ENCODE results near the gene FIZ1.

Gene FIZ1

GRCh38 chr19:55559684-55560083, 39.6 kb downstream of the FIZ1 start:
- no peak overlapping the region for H2AFZ ChIP-seq (ENCODE audit: low read length)
- no peaks in the 10 kb centered on the region for H3K36me3 ChIP-seq (ENCODE audit: insufficient read depth, low read length)
- H3K27me3 ChIP-seq (ENCODE audit: insufficient read depth, low read length, poor library complexity, severe bottlenecking), result no peaks in the 10 kb centered on the region

GRCh38 chr19:55554741-55555152, 44.6 kb downstream of the FIZ1 start:
- H4K20me1 ChIP-seq (ENCODE audit: insufficient read depth, low read length, poor library complexity, severe bottlenecking), result no peaks in the 10 kb centered on the region
- no peaks in the 10 kb centered on the region for H3K36me3 ChIP-seq (ENCODE audit: insufficient read depth, low read length)
- H3K9ac ChIP-seq (ENCODE audit: low read depth, low read length, poor library complexity, severe bottlenecking), result no peak overlapping the region
- no peaks in the 10 kb centered on the region for H3K9me2 ChIP-seq (replicated peaks; ENCODE audit: low read depth, low read length)
- no peaks in the 10 kb centered on the region for H3K27me3 ChIP-seq (ENCODE audit: insufficient read depth, low read length, poor library complexity, severe bottlenecking)
- H3K9me3 ChIP-seq (ENCODE audit: insufficient read depth, low read depth, low read length), result no peaks in the 10 kb centered on the region
- H3K4me2 ChIP-seq (ENCODE audit: low read depth, low read length, poor library complexity, severe bottlenecking), result no peak overlapping the region
- H3K79me2 ChIP-seq (ENCODE audit: insufficient read depth, low read length), result no peaks in the 10 kb centered on the region
- no peaks in the 10 kb centered on the region for H3F3A ChIP-seq (ENCODE audit: low read depth)
- H3K4me3 ChIP-seq (ENCODE audit: low read length, poor library complexity, severe bottlenecking), result no peak overlapping the region
- TF ChIP-seq EZH2phosphoT487 (IDR thresholded peaks at IDR 0.05; ENCODE audit: borderline replicate concordance) (no peak), CTCF (conservative IDR thresholded peaks at IDR 0.05; ENCODE audit: low read length) (no peak)
- H3K4me1 ChIP-seq (ENCODE audit: insufficient read depth, low read length, poor library complexity, severe bottlenecking), result no peaks in the 10 kb centered on the region
- H2AFZ ChIP-seq (ENCODE audit: low read length), result no peak overlapping the region

More at GRCh38 chr19:55559684-55560083, 39.6 kb downstream of the FIZ1 start:
- TF ChIP-seq CTCF (conservative IDR thresholded peaks at IDR 0.05; ENCODE audit: low read length) (no peak), EZH2phosphoT487 (IDR thresholded peaks at IDR 0.05; ENCODE audit: borderline replicate concordance) (no peak)
- no peaks in the 10 kb centered on the region for H3F3A ChIP-seq (ENCODE audit: low read depth)
- no peaks in the 10 kb centered on the region for H3K79me2 ChIP-seq (ENCODE audit: insufficient read depth, low read length)
- H4K20me1 ChIP-seq (ENCODE audit: insufficient read depth, low read length, poor library complexity, severe bottlenecking), result no peaks in the 10 kb centered on the region
- H3K9me2 ChIP-seq (replicated peaks; ENCODE audit: low read depth, low read length), result no peaks in the 10 kb centered on the region
- H3K4me1 ChIP-seq (ENCODE audit: insufficient read depth, low read length, poor library complexity, severe bottlenecking), result no peaks in the 10 kb centered on the region
- no peak overlapping the region for H3K4me3 ChIP-seq (ENCODE audit: low read length, poor library complexity, severe bottlenecking)
- no peak overlapping the region for H3K4me2 ChIP-seq (ENCODE audit: low read depth, low read length, poor library complexity, severe bottlenecking)
- H3K9ac ChIP-seq (ENCODE audit: low read depth, low read length, poor library complexity, severe bottlenecking), result no peak overlapping the region
- H3K9me3 ChIP-seq (ENCODE audit: insufficient read depth, low read depth, low read length), result no peaks in the 10 kb centered on the region

- Histone ChIP-seq H3K9ac (ENCODE audit: low read depth, low read length, poor library complexity, severe bottlenecking) (no peak overlapping the region), H4K20me1 (ENCODE audit: insufficient read depth, low read length, poor library complexity, severe bottlenecking) (no peaks in the 10 kb centered on the region), H3K4me1 (ENCODE audit: insufficient read depth, low read length, poor library complexity, severe bottlenecking) (no peaks in the 10 kb centered on the region), H3K79me2 (ENCODE audit: insufficient read depth, low read length) (no peaks in the 10 kb centered on the region), H3F3A (ENCODE audit: low read depth) (no peaks in the 10 kb centered on the region), H3K4me2 (ENCODE audit: low read depth, low read length, poor library complexity, severe bottlenecking) (no peak overlapping the region), H3K36me3 (ENCODE audit: insufficient read depth, low read length) (no peaks in the 10 kb centered on the region), H3K9me2 (replicated peaks; ENCODE audit: low read depth, low read length) (no peaks in the 10 kb centered on the region), H3K27me3 (ENCODE audit: insufficient read depth, low read length, poor library complexity, severe bottlenecking) (no peaks in the 10 kb centered on the region), H3K4me3 (ENCODE audit: low read length, poor library complexity, severe bottlenecking) (no peak overlapping the region), H2AFZ (ENCODE audit: low read length) (no peak overlapping the region), H3K9me3 (ENCODE audit: insufficient read depth, low read depth, low read length) (no peaks in the 10 kb centered on the region)
- no peak for TF ChIP-seq CTCF (conservative IDR thresholded peaks at IDR 0.05; ENCODE audit: low read length)
- TF ChIP-seq EZH2phosphoT487 (IDR thresholded peaks at IDR 0.05; ENCODE audit: borderline replicate concordance), result no peak
Observed at GRCh38 chr19:55554302-55554701, 45.0 kb downstream of the FIZ1 start.

All from Loucy (cell line).